ENCODE data around the gene KRT72.
"Not testable (repeated sequence)": the region's sequence is repeated elsewhere in the genome, so short reads cannot be mapped to it uniquely, and the experiment has no call there.

Gene KRT72

DNA sequence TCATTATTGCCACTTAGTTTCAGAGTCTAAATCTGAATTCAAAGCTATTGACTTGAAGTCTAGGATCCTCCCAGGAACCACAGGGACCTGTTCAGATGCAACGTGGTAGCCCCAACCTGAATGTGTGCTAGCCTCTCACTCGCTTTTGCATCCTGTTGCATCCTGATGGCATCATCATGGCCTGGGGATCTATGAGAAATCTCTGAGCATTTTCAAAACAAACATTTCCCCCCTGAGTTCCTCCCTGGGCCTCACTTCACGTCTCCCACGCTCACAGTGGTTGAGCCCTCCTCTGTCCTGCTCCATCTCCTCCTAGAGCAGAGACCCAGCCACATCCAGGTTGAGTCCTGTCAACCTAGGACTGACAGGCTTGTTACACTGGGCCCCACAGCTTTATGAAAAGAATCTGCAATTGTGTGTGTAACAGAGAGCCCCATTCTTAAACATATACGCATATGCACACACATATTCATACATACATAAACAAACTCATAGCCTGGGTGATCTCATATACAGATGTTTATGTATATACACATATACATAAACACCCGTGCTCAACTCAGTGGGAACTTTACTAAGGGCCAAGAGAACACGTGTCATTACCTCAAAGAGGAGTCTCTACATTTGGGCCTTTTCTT, 5.4 kb upstream of the KRT72 start:
- DNase-seq (ENCODE audit: low spot score), result no peak

- no peak for DNase-seq (ENCODE audit: low spot score)
Observed at GRCh38 chr12:52606096-52606495, 4.8 kb upstream of the KRT72 start.

- DNase-seq (ENCODE audit: low spot score), result no peak
Observed at GRCh38 chr12:52605542-52605941, 4.3 kb upstream of the KRT72 start.

DNA sequence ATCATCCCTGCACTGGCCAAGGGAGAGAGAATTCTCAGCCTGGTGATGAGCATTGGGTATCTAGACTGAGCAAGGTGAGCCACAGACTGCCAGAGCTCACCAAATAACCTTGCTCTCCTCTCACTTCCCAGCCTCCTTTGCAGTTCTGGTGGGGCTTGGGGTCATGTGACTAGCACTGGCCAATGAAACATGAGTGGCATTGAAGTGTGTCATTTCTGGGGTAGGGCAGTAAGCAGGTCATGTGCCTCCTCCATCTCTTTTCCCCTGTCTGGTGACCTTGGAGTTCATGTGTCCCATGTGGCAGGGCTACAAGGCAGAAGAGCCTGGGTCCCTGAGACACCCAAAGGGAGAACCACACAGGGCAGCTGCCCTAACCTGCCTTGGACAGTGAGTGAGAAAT, 3.6 kb upstream of the KRT72 start:
- DNase-seq (ENCODE audit: low spot score), result no peak

DNA sequence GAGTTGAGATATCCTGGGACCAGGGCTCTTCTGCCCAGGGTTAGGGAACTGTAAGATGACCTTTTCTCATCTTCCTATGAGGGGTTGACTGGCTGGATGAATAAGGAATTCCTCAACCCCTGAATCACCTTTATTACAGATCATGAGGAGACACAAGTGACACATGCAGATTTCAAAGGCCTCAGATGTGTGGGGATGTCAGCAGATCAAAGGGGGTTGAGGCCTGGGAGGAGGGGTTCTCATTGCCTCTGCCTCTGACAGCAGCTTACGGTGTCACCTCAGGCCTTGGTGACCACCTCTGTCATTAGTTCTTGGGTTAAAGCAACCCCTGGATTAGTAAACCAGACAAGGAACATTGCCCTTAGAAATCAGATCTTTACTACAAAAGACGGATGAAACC, 2.1 kb upstream of the KRT72 start:
- DNase-seq (ENCODE audit: low spot score), result peak; percentile 45

DNA sequence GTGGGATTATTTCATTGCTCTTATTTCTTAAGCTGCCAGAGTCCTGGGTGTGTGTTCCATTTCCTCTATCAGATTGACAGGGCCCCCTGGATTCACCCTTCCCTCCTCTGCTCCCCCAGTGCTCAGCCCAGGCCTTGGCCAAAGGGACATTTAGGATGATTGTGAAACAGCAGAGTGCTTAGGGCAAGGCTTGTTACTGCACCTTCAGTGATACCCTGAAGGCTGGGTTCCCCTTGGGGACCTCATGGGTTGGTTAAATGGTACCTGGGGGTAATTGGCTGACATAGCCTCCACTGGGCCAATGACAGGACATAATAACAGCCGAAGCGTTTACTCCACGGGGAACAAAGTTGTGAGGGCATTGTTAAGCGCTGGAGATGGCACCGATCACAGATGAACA, 1.3 kb upstream of the KRT72 start:
- no peak for DNase-seq (ENCODE audit: low spot score)

- no peak for DNase-seq (ENCODE audit: low spot score)
Observed at GRCh38 chr12:52601671-52602070, 408 bp upstream of the KRT72 start.

DNA sequence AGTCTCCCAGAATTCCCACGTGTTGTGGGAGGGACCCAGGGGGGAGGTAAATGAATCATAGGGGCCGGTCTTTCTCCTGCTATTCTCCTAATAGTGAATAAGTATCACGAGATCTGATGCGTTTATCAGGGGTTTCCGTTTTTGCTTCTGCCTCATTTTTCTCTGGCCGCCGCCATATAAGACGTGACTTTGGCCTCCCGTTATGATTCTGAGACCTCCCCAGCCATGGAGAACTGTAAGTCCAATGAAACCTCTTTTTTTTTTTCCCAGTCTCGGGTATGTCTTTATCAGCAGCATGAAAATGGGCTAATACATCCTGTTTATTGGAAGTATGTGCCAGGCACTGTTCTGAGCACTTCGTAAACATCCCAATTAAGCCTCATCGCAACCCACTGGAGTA, 788 bp downstream of the KRT72 start:
- DNase-seq (ENCODE audit: low spot score), result no peak

DNA sequence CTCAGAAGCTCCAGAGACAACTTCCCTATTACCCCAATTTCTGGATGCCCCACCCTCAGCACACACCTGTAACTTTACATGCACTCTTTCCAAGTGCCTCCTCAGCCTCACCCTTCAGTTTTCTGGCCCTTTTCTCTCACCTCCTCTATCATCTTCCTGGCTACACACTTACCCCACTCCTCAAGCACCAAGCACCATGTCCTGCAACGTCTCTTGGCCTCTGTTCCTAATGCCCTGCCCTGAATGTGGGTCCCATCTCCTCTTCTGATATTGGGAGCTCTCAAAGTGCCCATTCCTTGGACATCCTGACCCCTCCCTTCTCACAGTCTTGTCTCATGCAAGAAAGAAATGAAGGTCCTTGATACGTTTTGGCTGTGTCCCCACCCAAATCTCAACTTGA, 1.2 kb downstream of the KRT72 start:
- no peak for DNase-seq (ENCODE audit: low spot score)

DNA sequence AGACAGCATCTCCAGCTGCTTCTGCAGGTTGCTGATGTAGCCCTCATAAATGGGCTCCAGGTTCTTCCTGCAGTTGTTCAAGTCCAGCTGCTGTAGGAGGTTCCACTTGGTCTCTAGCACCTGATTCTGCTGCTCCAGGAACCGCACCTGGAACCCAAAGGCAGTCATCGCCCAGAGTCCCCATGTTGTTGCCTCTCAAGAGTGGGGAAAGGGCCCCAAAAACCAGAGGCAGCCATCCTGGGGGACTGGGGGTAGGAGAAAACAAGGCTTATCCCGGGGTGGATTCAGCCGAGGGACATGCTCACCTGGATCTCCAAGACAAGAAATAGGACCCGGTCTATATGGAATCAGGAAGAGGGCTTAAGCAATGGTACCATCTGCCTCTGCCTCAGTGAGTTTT, 2.3 kb downstream of the KRT72 start:
- DNase-seq (ENCODE audit: low spot score), result no peak

GRCh38 chr12:52594237-52594636, 7.0 kb downstream of the KRT72 start:
- not testable (repeated sequence) for DNase-seq (ENCODE audit: low spot score)

DNA sequence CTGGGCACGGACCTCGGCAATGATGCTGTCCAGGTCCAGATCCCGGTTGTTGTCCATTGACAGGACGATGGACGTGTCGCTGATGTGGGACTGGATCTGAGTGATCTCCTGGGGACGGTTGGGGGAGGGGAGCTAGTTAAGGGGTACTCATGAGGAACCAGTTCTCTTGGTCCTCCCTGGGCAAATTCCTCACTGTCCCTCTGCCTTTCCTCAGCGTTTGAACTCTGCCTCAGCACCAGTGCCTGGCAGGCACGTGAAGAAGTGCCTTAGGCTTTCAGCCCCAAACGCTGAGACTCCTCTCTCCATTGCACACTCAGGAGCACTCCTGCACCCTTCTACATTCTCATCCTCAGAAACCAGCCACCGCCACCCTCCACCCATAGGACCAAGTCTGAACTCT, 9.7 kb downstream of the KRT72 start:
- DNase-seq (ENCODE audit: low spot score), result no peak

DNA sequence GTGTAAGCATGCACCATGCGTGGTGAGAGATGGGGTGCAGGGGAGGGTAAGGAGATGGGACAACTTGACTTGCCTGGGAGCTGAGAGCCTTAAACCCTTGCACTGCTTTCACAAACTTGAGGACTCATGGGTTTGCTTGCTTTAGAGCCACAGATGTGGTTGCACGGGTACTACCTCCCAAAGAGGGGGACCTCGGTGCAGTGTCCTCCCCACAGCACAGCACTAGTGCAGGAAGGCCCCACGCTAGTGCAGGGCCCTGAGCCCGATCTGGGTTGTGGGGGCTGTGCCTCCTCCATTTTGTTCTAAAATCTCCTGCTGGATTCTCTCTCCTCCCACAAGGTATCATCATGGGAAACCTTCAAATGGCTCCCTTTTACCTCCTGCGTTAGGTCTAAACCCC, 11.2 kb downstream of the KRT72 start:
- DNase-seq (ENCODE audit: low spot score), result no peak

GRCh38 chr12:52587563-52587962, 13.7 kb downstream of the KRT72 start:
- no peak for DNase-seq (ENCODE audit: low spot score)

GRCh38 chr12:52585946-52586345, 15.3 kb downstream of the KRT72 start:
- DNase-seq (ENCODE audit: low spot score), result peak; percentile 70

DNA sequence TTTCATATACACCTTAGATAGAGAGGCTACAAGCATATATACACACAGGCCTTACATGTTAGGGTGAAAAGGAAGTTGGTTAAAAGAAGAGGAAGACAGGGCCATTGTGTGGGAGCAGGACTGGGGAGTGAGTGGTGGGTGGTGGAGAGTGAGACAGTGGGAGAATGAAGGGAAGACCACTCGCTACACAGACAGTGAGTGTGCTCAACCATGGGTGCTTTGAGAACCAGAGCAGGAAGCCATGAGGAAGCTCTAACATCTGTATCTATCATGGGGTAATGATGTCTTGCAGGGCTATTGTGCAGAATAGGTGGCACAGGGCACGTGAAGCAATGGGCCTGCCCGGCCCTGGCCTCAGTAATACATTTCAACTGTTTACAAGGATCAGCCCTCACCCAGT, 16.2 kb downstream of the KRT72 start:
- no peak for DNase-seq (ENCODE audit: low spot score)

GRCh38 chr12:52584156-52584682, 17.0 kb downstream of the KRT72 start:
- DNase-seq (ENCODE audit: low spot score), result no peak

- DNase-seq (ENCODE audit: low spot score), result peak; percentile 63
Observed at GRCh38 chr12:52582971-52583456, 18.2 kb downstream of the KRT72 start.

GRCh38 chr12:52582486-52582885, 18.8 kb downstream of the KRT72 start:
- DNase-seq (ENCODE audit: low spot score), result no peak

- no peak for DNase-seq (ENCODE audit: low spot score)
Observed at GRCh38 chr12:52581481-52581880, 19.8 kb downstream of the KRT72 start.

- DNase-seq (ENCODE audit: low spot score), result no peak
Observed at GRCh38 chr12:52581066-52581465, 20.2 kb downstream of the KRT72 start.

- no peak for DNase-seq (ENCODE audit: low spot score)
Observed at GRCh38 chr12:52580496-52580895, 20.8 kb downstream of the KRT72 start.

DNA sequence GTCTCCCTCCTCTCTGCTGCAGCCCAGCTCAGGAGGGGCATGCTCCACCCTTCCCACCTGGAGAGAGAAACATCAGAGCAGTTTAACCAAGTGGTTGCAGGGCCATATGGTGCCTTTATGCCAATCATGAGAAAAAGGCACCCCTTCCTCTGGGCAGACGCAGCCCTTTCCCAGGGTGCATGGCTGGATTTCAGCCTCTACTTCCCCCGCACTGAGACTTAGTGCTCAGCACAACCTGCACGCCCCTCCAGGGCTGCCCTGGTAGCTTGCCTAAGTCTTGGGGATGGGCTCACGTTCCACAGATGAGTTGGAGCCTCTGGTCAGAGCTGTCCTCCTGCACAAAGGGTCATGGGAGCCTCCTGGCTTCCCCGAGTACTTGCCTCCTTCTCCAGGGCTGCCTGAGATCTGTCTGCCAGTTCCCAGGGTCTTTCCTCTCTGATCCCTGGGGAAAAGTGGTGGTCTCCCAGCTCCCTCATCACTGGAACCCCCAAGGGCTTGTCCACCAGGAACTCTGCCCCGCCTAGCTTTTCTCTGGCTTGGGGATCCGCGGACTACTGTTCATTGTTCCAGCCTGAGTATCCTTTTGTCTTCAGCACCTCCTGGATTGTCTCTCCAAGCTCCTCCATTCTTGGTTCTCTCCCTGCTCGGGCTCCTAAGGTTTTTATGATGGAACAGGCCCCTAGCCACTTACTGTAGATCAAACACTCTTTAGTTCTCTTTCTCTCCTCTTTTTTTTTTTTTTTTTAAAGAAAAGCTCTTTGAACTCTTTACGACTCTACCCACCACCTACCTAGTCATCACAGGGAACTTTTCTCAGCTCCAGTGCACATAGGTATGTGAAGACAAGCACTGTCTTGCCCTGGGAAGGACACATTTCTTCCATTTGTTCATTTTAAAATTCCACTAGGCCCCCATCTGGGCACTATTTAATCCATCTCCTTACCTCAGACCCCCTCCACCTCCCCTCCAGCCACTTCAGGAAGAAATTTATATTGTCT, 21.5 kb downstream of the KRT72 start:
- no peak for DNase-seq (ENCODE audit: low spot score)

All from CD4-positive, alpha-beta T cell treated with Interleukin-6 at 100 ng/mL for 8 hours (primary cell).